ENCODE data around the gene HECTD1. TPM values are rescaled to one million over a fixed set of nuclear protein-coding genes. Genes with fewer than 3 reads are reported as not detected.
"Not testable (repeated sequence)": the region's sequence is repeated elsewhere in the genome, so short reads cannot be mapped to it uniquely, and the experiment has no call there.

HECTD1 gene
- total RNA-seq, 2 donors from 2014 or later, result 127 to 145 TPM

- no peak for DNase-seq (ENCODE audit: low spot score)
- intact Hi-C loops (cut with DNase I), result no loop called here
Measured at GRCh38 chr14:31229638-31230572, 22.3 kb upstream of the HECTD1 start.

GRCh38 chr14:31229009-31229408 is 21.4 kb upstream of the HECTD1 start:
- DNase-seq (ENCODE audit: low spot score), result no peak
- intact Hi-C loops (cut with DNase I), result no loop called here

GRCh38 chr14:31228533-31228932 is 20.9 kb upstream of the HECTD1 start:
- intact Hi-C loops (cut with DNase I), result no loop called here
- no peak for DNase-seq (ENCODE audit: low spot score)

GRCh38 chr14:31224808-31225207 is 17.2 kb upstream of the HECTD1 start:
- no peak for DNase-seq (ENCODE audit: low spot score)
- intact Hi-C loops (cut with DNase I), result no loop called here

GRCh38 chr14:31223331-31223730 is 15.7 kb upstream of the HECTD1 start:
- intact Hi-C loops (cut with DNase I), result no loop called here
- no peak for DNase-seq (ENCODE audit: low spot score)

GRCh38 chr14:31222834-31223233 is 15.2 kb upstream of the HECTD1 start:
- intact Hi-C loops (cut with DNase I), result no loop called here
- DNase-seq (ENCODE audit: low spot score), result no peak

GRCh38 chr14:31221266-31221665 is 13.7 kb upstream of the HECTD1 start:
- no peak for DNase-seq (ENCODE audit: low spot score)
- intact Hi-C loops (cut with DNase I), result no loop called here

- DNase-seq (ENCODE audit: low spot score), result no peak
- intact Hi-C loops (cut with DNase I), result no loop called here
Measured at GRCh38 chr14:31219169-31219568, 11.6 kb upstream of the HECTD1 start.

- DNase-seq (ENCODE audit: low spot score), result no peak
Measured at GRCh38 chr14:31216359-31216758, 8.8 kb upstream of the HECTD1 start.

GRCh38 chr14:31212893-31213292 is 5.3 kb upstream of the HECTD1 start:
- intact Hi-C loops (cut with DNase I), result no loop called here
- DNase-seq (ENCODE audit: low spot score), result no peak

More at GRCh38 chr14:31216359-31216758, 8.8 kb upstream of the HECTD1 start:
- intact Hi-C loops (cut with DNase I), result no loop called here

GRCh38 chr14:31209605-31210004 is 2.0 kb upstream of the HECTD1 start:
- no peak for DNase-seq (ENCODE audit: low spot score)
- intact Hi-C loops (cut with DNase I), result no loop called here

GRCh38 chr14:31208546-31209424 is 1.2 kb upstream of the HECTD1 start:
- intact Hi-C loops (cut with DNase I), result no loop called here
- no peak for DNase-seq (ENCODE audit: low spot score)

- no peak for DNase-seq (ENCODE audit: low spot score)
- intact Hi-C loops (cut with DNase I), result no loop called here
Measured at GRCh38 chr14:31207287-31207754, 272 bp downstream of the HECTD1 start.

- intact Hi-C loops (cut with DNase I), result no loop called here
- peak; percentile 87 for DNase-seq (ENCODE audit: low spot score)
Measured at GRCh38 chr14:31206536-31207286, 882 bp downstream of the HECTD1 start.

GRCh38 chr14:31205681-31206535 is 1.7 kb downstream of the HECTD1 start:
- intact Hi-C loops (cut with DNase I), result no loop called here
- DNase-seq (ENCODE audit: low spot score), result no peak

GRCh38 chr14:31204593-31205534 is 2.7 kb downstream of the HECTD1 start:
- intact Hi-C loops (cut with DNase I), result no loop called here
- no peak for DNase-seq (ENCODE audit: low spot score)

- intact Hi-C loops (cut with DNase I); DNase-seq (ENCODE audit: low spot score): not testable (repeated sequence)
Measured at GRCh38 chr14:31203899-31204592, 3.5 kb downstream of the HECTD1 start.

Measured in posterior vena cava (tissue), 2 donors.